Thyroid gland (tissue), 4 donors: Measurements from ENCODE around the gene HECTD4.

ENCODE experiments used
- CTCF ChIP-seq, 6 experiments: fragments of 200-600 bp in 3 of 6; fragments of 450-650 bp in 3 of 6; sonication (generic) in 3 of 6; IDR thresholded peaks; one replicate each; pipeline ENCODE4 v1.5.1; 2016 to 2019; ENCODE audit warnings: antibody characterized with exemption in 6 of 6, mild to moderate bottlenecking in 2 of 6, inconsistent platforms in 1 of 6, moderate library complexity in 1 of 6
- POLR2A ChIP-seq, 2 donors: fragments of 450-650 bp; IDR thresholded peaks; one replicate each; pipeline ENCODE4 v1.6.1; 2017; ENCODE audit warnings: antibody characterized with exemption in 2 of 2, mild to moderate bottlenecking in 2 of 2, moderate library complexity in 1 of 2

GRCh38 chr12:112196196-112196875, 185.9 kb downstream of the HECTD4 start:
- TF ChIP-seq CTCF (IDR thresholded peaks at IDR 0.05) (no peak), POLR2A (IDR thresholded peaks at IDR 0.05) (no peak)
